NCI-H2196 (cell line): ENCODE measurements around the gene MORN4.

Experiments used
- DNase-seq: peaks from one replicate; lab custom pipeline; 2025; ENCODE audit not compliant: unreplicated experiment; lab: John Stamatoyannopoulos, UW

MORN4 gene

DNA sequence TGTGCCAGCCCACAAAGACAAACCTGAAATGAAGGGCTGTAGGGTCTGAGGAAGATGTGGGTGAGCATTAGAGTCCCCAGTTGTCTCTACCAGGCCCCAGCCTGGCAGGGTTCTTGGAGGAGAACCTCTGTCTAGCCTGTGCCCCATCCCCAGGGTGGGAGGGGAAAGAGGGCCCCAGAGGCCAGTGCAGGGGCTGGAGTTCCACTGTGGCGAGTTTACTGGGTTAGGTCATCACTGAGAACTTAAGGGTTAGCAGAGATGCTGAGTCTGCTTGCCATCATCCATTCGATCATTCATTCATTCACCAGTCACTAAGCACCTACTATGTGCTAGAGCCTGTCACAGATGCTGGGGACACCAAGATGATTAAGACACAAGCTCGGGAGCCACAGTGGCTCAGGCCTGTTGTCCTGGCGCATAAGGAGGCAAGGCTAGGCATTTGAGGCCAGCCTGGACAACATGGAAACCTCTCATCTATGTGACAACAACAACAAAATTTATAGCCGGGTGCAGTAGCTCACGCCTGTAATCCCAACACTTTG is 58.1 kb downstream of the MORN4 start:
- DNase-seq = no peak

DNA sequence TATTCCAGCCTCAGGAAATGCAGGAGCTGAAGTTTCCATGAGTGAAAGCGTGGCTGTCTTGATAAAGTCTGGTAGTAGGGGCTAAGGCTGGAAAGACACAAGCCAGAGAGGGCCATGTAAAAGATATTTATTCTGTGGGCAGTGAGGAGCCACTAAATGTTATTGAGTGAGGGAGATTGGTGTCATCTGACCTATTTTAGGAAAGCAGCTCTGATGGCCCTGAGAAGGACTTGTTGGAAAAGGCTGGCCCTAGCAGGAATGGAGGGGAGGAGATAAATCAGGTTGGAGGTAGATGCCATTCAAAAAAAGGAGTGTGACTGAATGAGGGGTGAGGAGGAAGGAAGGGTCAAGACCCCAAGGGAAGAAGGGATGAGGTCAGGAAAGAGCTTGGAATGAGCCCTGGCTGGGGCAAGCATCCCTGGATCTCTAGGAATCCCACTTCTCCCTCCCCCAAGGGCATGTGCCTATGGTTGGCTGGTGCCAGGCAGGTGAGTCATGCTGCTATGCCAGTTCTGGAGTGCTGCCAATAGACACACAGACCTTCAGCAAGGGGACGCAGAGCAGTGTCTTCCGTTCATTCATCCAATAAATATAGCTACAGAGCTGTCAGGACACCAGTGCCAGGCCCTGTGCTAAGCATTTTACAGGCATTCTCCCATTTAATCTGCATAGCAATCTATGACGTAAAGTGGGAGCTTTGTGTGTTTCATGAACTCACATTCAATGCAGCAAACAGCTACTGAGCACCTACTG is 58.8 kb downstream of the MORN4 start:
- DNase-seq = peak; percentile 77

DNA sequence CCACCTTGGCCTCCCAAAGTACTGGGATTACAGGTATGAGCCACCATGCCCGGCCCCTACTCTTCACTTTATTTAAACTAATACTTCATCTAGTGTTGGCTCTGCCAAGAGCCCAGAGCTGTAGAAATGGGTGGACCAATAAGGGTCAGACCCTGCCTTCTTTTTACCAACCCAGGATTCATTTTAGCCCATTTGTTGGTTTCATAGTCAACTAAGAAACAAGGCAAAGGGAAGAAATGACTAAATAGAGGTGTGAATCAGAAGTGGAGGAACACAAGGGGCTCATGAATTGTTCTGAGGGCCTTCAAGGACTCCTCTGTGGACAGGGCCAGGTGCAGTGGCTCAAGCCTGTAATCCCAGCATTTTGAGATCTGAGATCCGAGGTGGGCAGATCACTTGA is 59.6 kb downstream of the MORN4 start:
- DNase-seq = no peak

DNA sequence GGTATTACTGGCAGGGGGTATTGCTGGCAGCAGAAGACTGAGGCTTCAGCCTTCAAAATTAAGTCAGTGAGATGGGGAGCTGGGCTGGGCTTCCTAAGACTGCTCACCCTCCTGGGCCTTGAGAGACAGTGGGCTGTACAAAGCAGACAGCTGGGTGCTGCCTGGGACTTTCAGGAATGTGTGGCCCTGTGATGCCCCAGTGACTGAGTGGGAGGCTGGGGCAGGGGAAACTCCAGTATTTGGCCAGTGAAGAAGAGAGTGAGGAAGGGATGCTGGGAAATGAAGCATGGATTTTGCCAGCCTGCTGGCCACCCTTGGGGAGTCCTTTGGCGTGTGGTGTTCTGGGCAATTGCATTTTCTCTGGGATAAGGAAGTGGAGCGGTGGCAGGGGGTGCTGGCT is 60.3 kb downstream of the MORN4 start:
- DNase-seq = no peak

DNA sequence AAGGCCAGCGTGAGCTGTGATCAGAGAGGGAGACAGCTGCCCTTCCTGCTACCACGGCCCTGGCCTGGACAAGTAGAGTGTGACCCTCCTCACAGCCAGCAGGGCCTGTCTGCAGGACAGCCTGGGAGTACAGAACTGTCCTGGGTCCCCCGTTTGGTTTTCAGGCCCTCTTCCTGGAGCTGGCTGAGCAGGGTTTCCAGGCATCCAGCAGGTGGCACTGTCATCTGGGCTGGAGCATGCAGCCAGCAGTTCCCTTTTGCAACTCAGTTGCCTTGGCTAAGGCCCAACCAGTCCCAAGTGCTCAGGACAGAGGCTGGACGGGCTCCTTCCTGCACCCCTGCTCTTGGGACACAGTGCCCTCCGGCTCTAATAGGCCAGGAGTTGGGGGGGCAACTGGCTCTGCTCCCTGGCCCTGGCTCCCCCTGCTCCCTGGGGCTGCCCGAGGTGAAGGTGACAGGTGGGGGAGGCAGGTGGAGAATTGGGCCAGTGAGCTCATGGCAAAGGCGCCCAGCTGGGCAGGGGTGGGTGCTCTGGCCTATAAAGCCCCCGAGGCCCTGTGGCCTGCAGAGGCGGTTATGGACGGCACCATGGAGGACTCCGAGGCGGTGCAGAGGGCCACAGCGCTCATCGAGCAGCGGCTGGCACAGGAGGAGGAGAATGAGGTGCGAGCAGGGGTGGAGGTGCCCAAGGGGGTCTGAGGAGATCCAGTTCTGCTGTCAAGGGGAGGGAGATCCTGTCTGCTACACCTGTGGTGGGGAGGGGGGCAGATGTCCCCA is 60.9 kb downstream of the MORN4 start, which contains the start of gene ANKRD2:
Gene ANKRD2 (plus strand): TSS at position 566 of the 776 bp plus-strand sequence. CDS start 10 bp downstream, at position 576.
- peak; percentile 24 for DNase-seq

DNA sequence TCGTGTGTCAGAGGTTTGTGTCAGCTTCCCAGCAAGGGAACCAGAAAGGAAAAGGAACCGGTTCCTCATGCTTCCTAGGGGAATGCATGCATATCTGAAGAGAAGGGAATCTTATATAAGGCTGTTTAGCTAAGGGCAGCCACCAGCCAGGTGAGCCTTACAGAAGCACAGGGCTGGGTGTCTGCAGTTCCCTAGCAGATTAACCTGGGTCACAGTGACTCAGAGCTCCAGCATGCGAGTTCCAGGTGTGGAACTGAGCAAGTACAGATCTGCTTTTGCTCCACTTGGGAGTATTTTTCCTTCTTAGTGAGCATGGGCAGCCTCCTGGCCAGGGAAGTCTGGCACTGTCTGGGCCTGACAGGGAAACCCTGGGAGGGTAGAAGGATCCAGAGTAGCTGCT is 61.7 kb downstream of the MORN4 start:
- DNase-seq = no peak

DNA sequence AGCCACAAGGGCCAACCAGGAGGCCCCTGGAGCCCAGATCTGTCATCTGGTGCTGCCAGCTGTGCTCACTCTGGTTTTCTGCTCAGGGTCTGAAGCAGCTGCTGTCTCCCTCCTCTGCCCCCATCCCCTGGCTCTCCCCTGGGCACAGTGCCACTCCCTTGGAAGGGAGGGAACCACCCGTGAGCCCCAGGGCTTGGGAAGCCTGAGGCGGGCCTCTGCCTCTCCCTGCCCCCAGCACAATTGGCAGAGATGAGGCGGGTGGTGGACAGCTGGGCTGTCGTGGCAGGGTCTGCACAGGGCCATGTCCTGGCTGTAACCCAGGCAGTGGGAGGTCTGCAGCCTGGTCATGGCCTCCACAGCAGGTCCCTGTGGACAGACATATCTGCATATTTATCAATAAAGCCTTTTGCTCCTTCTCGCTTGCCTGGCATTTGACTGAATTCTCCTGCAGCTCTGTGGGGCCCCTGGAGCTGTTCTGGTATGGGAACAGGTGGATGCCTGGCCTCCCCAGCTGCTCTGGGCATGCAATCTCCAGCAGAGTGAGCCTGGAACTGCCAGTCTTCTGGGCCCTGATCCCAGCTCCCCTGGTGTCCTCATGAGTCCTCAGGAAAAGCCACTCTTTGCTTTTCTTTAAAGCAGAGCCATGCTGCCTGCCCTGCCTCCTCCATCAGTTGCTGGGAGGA is 62.4 kb downstream of the MORN4 start:
- no peak for DNase-seq

DNA sequence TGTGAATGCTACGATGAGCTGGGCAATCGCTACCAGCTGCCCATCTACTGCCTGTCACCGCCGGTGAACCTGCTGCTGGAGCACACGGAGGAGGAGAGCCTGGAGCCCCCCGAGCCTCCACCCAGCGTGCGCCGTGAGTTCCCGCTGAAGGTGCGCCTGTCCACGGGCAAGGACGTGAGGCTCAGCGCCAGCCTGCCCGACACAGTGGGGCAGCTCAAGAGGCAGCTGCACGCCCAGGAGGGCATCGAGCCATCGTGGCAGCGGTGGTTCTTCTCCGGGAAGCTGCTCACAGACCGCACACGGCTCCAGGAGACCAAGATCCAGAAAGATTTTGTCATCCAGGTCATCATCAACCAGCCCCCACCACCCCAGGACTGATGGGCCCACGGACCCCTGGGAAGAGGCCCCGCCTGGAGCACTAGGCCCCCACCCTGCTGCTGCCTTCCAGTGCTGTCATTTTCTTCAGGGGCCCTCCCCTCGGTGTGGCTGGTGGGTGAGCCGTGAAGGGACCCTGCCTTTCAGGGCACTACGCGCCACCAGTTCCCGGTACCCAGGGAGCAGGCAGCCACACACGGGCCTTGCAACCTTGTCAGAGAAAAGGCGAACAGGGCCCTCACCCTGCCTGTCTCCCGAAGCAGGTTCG is 63.0 kb downstream of the MORN4 start:
- DNase-seq = no peak

DNA sequence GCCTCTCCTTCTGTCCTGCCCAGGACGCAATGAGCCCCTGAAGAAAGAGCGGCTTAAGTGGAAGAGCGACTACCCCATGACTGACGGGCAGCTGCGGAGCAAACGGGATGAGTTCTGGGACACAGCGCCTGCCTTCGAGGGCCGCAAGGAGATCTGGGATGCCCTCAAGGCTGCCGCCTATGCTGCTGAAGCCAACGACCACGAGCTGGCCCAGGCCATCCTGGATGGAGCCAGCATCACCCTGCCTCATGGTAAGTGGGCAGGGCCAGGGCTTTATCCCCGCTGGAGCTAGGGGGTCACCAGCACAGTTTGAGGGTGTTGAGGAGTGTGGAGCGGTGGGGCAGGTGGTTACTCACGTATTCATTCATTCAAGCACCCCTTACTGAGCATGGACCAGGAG is 65.4 kb downstream of the MORN4 start:
- no peak for DNase-seq

DNA sequence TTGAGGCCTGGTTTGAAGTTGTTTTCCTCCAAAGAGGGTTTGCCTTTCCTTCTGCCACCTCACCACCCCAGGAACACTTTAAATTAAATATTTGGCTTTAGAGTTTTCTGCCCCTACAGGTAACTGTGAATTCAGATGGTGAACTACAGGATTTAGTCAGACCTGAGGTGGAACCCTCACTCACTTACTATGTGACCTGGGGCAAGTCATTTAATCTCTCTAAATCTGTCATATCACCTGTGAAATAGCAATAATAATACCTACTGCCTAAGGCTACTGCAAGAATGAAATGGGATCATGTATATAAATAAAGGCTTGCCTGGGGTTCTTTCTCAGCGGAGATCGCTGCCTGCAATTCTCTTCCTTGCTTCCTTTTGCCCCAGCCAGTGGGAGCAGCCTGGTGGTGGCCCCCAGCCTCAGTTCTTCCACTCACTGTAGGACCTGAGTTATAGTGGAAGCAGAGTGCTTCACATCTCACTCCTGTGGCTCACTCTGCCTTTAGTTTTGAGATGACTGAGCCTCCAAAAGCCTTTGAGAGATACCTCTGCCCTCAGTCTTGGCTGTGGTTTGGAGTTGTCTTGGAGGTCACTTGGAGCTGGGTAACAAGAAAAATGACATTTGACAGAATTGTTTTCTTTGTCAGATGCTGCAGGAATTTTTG is 66.8 kb downstream of the MORN4 start:
- DNase-seq = no peak

DNA sequence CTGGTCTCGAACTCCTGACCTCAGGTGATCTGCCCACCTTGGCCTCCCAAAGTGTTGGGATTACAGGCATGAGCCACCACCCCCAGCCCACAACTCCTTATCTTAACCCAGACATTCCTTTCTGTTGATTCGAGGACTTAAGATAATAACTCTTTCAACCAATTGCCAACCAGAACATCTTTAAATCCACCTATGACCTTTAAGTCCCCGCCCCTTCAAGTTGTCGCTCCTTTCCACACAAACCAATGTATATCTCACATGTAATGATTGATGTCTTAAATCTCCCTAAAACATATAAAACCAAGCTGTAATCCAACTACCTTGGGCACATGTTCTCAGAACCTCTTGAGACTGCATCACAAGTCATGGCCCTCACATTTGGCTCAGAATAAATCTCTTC is 68.5 kb downstream of the MORN4 start:
- DNase-seq = no peak
